ENCODE results near the gene OR5K2. TPM values are rescaled to one million over a fixed set of nuclear protein-coding genes. Genes with fewer than 3 reads are reported as not detected.

Gene OR5K2
- total RNA-seq, 1 experiment from 2014 or later, result not detected

- peaks cover 36% of the 10 kb centered on the region for H3K36me3 ChIP-seq (ENCODE audit: control insufficient read depth, insufficient read depth, low read length)
- no peaks in the 10 kb centered on the region for H3K4me1 ChIP-seq (ENCODE audit: control insufficient read depth, insufficient read depth, low read length)
- H3K9me3 ChIP-seq (ENCODE audit: control insufficient read depth, insufficient read depth, low read depth, low read length), result no peaks in the 10 kb centered on the region
- no peaks in the 10 kb centered on the region for H3K27me3 ChIP-seq (ENCODE audit: control insufficient read depth, insufficient read depth, low read length)
- H3K27ac ChIP-seq (ENCODE audit: low read length), result no peak overlapping the region
- ATAC-seq (no peak), DNase-seq (ENCODE audit: low read depth, low spot score) (no peak)
- ChIA-PET POLR2A (no interaction called here), CTCF (no interaction called here)
- in situ Hi-C loops (cut with HindIII; ENCODE audit: low pct_unique_long_range_greater_than_20kb, low sequenced_read_pairs) (no loop called here), intact Hi-C loops (cut with micrococcal nuclease; ENCODE audit: unreplicated experiment) (no loop called here)
- H3K4me3 ChIP-seq (ENCODE audit: low read depth in 2 of 2, low read length in 2 of 2), result no peak overlapping the region
- no peak for TF ChIP-seq REST (IDR thresholded peaks at IDR 0.05; ENCODE audit: insufficient read depth in 1 of 2, low read depth in 2 of 2, low read length in 1 of 2)
- TF ChIP-seq, protein P1, sequence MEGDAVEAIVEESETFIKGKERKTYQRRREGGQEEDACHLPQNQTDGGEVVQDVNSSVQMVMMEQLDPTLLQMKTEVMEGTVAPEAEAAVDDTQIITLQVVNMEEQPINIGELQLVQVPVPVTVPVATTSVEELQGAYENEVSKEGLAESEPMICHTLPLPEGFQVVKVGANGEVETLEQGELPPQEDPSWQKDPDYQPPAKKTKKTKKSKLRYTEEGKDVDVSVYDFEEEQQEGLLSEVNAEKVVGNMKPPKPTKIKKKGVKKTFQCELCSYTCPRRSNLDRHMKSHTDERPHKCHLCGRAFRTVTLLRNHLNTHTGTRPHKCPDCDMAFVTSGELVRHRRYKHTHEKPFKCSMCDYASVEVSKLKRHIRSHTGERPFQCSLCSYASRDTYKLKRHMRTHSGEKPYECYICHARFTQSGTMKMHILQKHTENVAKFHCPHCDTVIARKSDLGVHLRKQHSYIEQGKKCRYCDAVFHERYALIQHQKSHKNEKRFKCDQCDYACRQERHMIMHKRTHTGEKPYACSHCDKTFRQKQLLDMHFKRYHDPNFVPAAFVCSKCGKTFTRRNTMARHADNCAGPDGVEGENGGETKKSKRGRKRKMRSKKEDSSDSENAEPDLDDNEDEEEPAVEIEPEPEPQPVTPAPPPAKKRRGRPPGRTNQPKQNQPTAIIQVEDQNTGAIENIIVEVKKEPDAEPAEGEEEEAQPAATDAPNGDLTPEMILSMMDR (IDR thresholded peaks at IDR 0.05), result no peak
- BruUV-seq (replicated peaks), result no TSS peak
Measured at GRCh38 chr3:98514948-98515347, 17.5 kb downstream of the OR5K2 start.

- CTCF ChIA-PET, result no interaction called here
- in situ Hi-C loops (cut with HindIII; ENCODE audit: low pct_unique_long_range_greater_than_20kb, low sequenced_read_pairs) (no loop called here), intact Hi-C loops (cut with micrococcal nuclease; ENCODE audit: unreplicated experiment) (no loop called here)
- ATAC-seq (no peak), DNase-seq (ENCODE audit: low read depth, low spot score) (no peak)
- TF ChIP-seq REST (IDR thresholded peaks at IDR 0.05; ENCODE audit: insufficient read depth in 1 of 2, low read depth in 2 of 2, low read length in 1 of 2) (no peak), TCF7L2 (IDR thresholded peaks at IDR 0.05; ENCODE audit: low read depth, low read length) (no peak), SIN3A (IDR thresholded peaks at IDR 0.05; ENCODE audit: borderline replicate concordance, insufficient read depth, low read depth, low read length) (no peak), POLR2AphosphoS5 (IDR thresholded peaks at IDR 0.05; ENCODE audit: low read depth, low read length) (no peak)
- TF ChIP-seq, protein P1 (IDR thresholded peaks at IDR 0.05), result no peak
- Histone ChIP-seq H3K4me1 (ENCODE audit: control insufficient read depth, insufficient read depth, low read length) (peaks cover 13% of the 10 kb centered on the region), H3K27ac (ENCODE audit: low read length) (no peak overlapping the region), H3K9me3 (ENCODE audit: control insufficient read depth, insufficient read depth, low read depth, low read length) (no peaks in the 10 kb centered on the region), H3K36me3 (ENCODE audit: control insufficient read depth, insufficient read depth, low read length) (peaks cover 60% of the 10 kb centered on the region), H3K27me3 (ENCODE audit: control insufficient read depth, insufficient read depth, low read length) (no peaks in the 10 kb centered on the region), H3K4me3 (ENCODE audit: low read depth in 2 of 2, low read length in 2 of 2) (no peak overlapping the region)
- no TSS peak for BruUV-seq (replicated peaks)
- POLR2A ChIA-PET, result no interaction called here
Measured at GRCh38 chr3:98518816-98519215, 21.3 kb downstream of the OR5K2 start.
